Measurements from ENCODE around the gene SNX13. TPM values are rescaled to one million over a fixed set of nuclear protein-coding genes. Genes with fewer than 3 reads are reported as not detected.

Gene SNX13
- total RNA-seq, 1 experiment from 2014 or later: 8.6 TPM

DNA sequence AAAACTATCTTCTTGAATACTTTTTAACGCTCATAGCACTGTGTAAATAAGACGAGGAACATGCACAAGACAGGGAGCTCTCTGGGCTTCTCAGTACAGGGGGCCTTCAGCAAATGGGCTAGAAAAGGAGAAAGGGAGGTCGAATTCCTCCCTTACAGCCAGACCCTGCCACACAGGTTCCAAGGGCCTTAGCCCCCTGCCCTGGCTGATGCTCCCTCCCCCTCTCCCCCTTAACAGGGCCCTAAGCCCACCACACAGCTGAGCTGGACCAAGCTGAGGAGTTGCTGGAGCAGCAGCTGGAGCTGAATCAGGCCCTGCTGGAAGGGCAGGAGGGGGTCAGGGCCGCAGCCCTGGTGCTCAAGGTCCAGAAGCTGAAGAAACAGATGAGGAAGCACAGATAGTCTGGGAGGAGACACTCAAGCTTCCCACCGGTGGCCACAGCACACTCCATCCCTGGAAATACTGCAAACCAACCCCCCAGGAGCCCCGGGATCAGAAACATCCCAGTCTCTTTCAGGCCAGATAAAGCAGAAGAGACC, 153.9 kb downstream of the SNX13 start:
- Histone ChIP-seq H3K27me3 (no peaks in the 10 kb centered on the region), H3K36me3 (no peaks in the 10 kb centered on the region), H3K9me3 (no peaks in the 10 kb centered on the region), H3K4me3 (no peak overlapping the region)
- DNase-seq: no peak

GRCh38 chr7:17782216-17782549, 158.1 kb downstream of the SNX13 start:
- no peaks in the 10 kb centered on the region for H3K27me3 ChIP-seq

DNA sequence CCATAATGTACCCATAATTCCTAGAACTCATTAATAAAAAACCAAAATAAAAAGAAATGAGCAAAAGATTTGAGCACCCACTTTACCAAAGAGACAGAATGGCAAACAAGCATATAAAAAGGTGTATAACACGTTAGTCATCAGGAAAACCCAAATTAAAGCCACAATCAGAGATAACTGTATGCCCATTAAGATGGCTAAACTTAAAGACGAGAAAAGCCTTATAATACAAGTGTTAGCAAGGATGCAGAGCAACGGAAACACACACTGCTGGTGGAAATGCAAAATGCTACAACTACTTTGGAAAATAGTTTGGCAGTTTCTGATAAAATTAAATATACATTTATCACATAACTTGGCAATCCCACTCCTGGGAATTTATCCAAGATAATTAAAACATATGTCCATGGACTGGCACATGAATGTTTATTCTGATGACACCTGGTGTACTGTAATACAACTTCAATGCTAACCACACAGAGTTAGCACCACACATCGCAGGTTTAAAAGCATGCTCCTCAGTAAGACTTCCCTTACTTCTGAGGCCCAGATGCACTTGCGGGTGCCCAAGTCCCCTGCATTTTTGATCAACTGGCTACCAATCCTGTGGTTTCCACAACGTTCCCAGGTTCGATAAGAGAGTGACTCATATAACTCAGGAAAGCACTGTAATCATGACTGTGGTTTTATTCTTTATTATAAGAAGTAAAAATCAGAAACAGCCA, 158.6 kb downstream of the SNX13 start:
- no peak overlapping the region for H3K4me3 ChIP-seq
- peak; percentile 55 for DNase-seq
- no peaks in the 10 kb centered on the region for H3K36me3 ChIP-seq
- no peaks in the 10 kb centered on the region for H3K27me3 ChIP-seq
- H3K9me3 ChIP-seq: no peaks in the 10 kb centered on the region

More at GRCh38 chr7:17782216-17782549, 158.1 kb downstream of the SNX13 start:
- Histone ChIP-seq H3K4me3 (no peak overlapping the region), H3K9me3 (no peaks in the 10 kb centered on the region), H3K36me3 (no peaks in the 10 kb centered on the region)
- DNase-seq: no peak

GRCh38 chr7:17779381-17779780, 160.9 kb downstream of the SNX13 start:
- Histone ChIP-seq H3K36me3 (no peaks in the 10 kb centered on the region), H3K4me3 (no peak overlapping the region), H3K9me3 (no peaks in the 10 kb centered on the region), H3K27me3 (no peaks in the 10 kb centered on the region)
- DNase-seq: no peak

- Histone ChIP-seq H3K9me3 (no peaks in the 10 kb centered on the region), H3K36me3 (no peaks in the 10 kb centered on the region), H3K4me3 (no peak overlapping the region), H3K27me3 (no peaks in the 10 kb centered on the region)
- DNase-seq: no peak
These were observed 165.5 kb downstream of the SNX13 start for GRCh38 chr7:17774716-17775288.

GRCh38 chr7:17774248-17774647, 166.0 kb downstream of the SNX13 start:
- Histone ChIP-seq H3K9me3 (no peaks in the 10 kb centered on the region), H3K27me3 (no peaks in the 10 kb centered on the region), H3K36me3 (no peaks in the 10 kb centered on the region), H3K4me3 (no peak overlapping the region)
- peak; percentile 74 for DNase-seq

GRCh38 chr7:17773289-17773626, 167.0 kb downstream of the SNX13 start:
- Histone ChIP-seq H3K27me3 (no peaks in the 10 kb centered on the region), H3K36me3 (no peaks in the 10 kb centered on the region), H3K4me3 (no peak overlapping the region), H3K9me3 (no peaks in the 10 kb centered on the region)
- peak; percentile 34 for DNase-seq

GRCh38 chr7:17772581-17773288, 167.6 kb downstream of the SNX13 start:
- no peaks in the 10 kb centered on the region for H3K9me3 ChIP-seq
- no peaks in the 10 kb centered on the region for H3K27me3 ChIP-seq
- H3K36me3 ChIP-seq: no peaks in the 10 kb centered on the region
- H3K4me3 ChIP-seq: no peak overlapping the region
- no peak for DNase-seq

GRCh38 chr7:17771901-17772408, 168.3 kb downstream of the SNX13 start:
- Histone ChIP-seq H3K4me3 (no peak overlapping the region), H3K9me3 (no peaks in the 10 kb centered on the region), H3K36me3 (no peaks in the 10 kb centered on the region), H3K27me3 (no peaks in the 10 kb centered on the region)
- no peak for DNase-seq

- H3K27me3 ChIP-seq: no peaks in the 10 kb centered on the region
- DNase-seq: no peak
- no peaks in the 10 kb centered on the region for H3K36me3 ChIP-seq
- H3K9me3 ChIP-seq: no peaks in the 10 kb centered on the region
- no peak overlapping the region for H3K4me3 ChIP-seq
These were observed 169.5 kb downstream of the SNX13 start for GRCh38 chr7:17770710-17771375.

DNA sequence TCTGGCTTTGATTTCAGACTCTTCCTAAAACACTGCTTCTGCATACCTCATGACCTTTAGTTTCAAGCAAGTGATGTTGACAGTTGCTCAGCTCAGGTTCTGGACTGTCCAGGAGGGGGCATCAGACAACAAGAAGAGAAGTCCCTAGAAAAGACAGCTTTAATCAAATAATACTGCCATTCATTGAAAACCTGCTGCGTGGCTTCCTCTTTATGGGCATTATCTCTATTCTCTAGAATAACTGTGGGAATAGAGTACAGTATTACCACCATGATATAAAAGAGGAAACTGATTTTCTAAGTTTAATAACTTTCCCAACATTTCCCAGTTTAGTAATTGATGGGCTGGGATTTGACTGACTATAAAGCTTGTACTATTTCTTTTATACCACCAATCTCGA, 170.4 kb downstream of the SNX13 start:
- peak; percentile 40 for DNase-seq
- no peaks in the 10 kb centered on the region for H3K36me3 ChIP-seq
- H3K4me3 ChIP-seq: no peak overlapping the region
- H3K9me3 ChIP-seq: no peaks in the 10 kb centered on the region
- H3K27me3 ChIP-seq: no peaks in the 10 kb centered on the region

GRCh38 chr7:17758008-17758407, 182.3 kb downstream of the SNX13 start:
- Histone ChIP-seq H3K9me3 (no peaks in the 10 kb centered on the region), H3K27me3 (no peaks in the 10 kb centered on the region), H3K36me3 (no peaks in the 10 kb centered on the region), H3K4me3 (no peak overlapping the region)
- no peak for DNase-seq

DNA sequence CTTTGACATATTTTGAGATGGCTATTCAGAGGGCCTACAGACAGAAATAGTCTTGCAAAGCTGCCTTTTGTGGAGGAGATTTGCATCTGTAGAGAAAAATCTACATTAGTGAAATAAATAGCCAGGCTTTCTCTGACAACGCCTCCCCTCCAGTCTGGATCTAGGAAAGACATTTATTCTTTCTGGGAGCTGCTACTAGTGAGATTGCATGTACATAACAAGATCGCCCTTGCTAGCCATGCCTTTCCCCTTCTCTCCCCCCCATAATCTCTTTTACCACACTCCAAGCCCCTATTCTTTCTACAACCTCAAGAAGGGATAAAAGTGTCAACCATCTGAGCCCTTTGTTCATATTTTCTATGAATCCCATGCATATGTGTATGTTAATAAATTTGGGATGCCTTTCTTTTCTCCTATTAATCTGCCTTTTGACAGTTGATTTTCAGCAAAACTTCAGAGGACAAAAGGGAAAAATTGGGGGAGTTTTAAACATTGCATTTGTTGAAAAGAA, 194.2 kb downstream of the SNX13 start:
- Histone ChIP-seq H3K9me3 (no peaks in the 10 kb centered on the region), H3K27me3 (no peaks in the 10 kb centered on the region), H3K36me3 (no peaks in the 10 kb centered on the region), H3K4me3 (no peak overlapping the region)
- no peak for DNase-seq

GRCh38 chr7:17745610-17746009, 194.7 kb downstream of the SNX13 start:
- no peaks in the 10 kb centered on the region for H3K27me3 ChIP-seq
- H3K9me3 ChIP-seq: no peaks in the 10 kb centered on the region
- H3K4me3 ChIP-seq: no peak overlapping the region
- no peaks in the 10 kb centered on the region for H3K36me3 ChIP-seq
- no peak for DNase-seq

DNA sequence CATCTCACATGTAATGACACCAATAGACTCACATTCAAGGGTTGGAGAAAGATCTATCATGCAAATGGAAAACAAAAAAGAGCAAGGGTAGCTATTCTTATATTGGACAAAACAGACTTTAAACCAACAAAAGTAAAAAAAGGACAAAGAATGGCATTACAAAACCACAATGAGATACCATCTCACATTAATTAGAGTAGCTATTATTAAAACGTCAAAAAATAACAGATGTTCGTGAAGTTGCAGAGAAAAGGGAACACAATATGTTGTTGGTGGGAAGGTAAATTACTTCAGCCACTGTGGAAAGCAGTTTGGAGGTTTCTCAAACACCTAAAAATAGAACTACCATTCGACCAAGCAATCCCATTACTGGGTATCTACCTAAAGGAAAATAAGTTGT, 197.0 kb downstream of the SNX13 start:
- Histone ChIP-seq H3K27me3 (no peaks in the 10 kb centered on the region), H3K4me3 (no peak overlapping the region), H3K36me3 (no peaks in the 10 kb centered on the region), H3K9me3 (no peaks in the 10 kb centered on the region)
- no peak for DNase-seq

DNA sequence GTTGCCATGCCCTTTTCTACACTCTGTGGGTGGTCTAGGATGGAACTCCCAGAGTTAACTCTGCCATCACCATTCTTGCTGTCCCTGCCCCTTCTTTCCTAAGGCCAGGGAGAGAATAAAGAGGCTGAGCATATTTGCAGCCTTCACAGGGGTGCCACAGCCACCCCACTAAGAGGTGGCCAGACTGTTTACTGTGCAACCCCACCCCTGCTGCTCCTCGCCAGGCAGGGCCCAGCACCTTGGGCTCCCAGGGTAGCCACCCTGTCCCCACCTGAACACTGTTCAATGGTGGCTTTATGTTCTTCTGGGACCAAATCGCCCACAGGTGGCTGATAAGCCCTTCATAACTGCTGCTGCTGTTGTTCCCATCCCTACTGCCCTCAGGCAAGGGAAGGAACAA, 198.9 kb downstream of the SNX13 start:
- Histone ChIP-seq H3K4me3 (no peak overlapping the region), H3K27me3 (no peaks in the 10 kb centered on the region), H3K36me3 (no peaks in the 10 kb centered on the region), H3K9me3 (no peaks in the 10 kb centered on the region)
- no peak for DNase-seq
